NCI-H446 treated with DMSO at 0.1 percent for 48 hours (cell line): ENCODE data around the gene PUM1.

ENCODE experiments used
- DNase-seq: peaks from one replicate; lab custom pipeline; 2025; lab: John Stamatoyannopoulos, UW

PUM1 gene

DNA sequence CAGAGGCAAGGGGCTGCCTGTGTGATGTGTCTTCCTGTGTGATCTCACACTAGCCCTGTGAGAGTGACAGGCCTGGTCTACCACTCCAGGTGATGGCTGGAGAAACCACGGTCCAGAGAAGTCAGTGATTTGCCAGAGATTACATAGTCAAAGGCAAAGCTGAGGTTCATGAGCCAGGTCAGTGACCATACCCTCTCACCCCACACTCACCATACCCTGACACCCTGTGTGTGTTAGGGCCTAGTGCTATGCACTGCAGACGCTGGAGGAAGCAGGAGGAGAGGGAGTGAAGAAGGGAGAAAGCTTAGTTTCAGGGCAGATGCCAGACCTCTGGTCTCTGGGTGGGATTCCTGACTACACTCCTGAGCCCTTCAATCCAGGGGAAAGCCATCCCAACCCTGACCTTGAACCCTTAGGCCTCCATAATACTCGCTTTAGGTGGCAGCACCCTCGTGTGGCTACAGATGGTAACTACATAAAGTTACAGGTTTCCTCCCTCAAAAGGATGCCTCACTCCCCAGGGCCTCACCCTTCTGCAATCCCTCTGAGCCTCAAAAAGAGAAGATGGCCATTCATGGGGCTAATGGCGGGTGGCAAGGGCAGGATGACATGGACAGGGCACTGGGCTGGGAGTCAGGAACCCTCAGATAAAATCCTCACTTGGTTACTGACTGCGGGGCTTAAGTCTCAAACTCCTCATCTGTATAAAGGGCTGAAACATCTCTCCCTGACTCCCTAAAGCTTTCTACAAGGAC, 136.2 kb downstream of the PUM1 start:
- DNase-seq = no peak

GRCh38 chr1:30928789-30929134, 136.8 kb downstream of the PUM1 start:
- no peak for DNase-seq

GRCh38 chr1:30928171-30928570, 137.3 kb downstream of the PUM1 start:
- DNase-seq = no peak

DNA sequence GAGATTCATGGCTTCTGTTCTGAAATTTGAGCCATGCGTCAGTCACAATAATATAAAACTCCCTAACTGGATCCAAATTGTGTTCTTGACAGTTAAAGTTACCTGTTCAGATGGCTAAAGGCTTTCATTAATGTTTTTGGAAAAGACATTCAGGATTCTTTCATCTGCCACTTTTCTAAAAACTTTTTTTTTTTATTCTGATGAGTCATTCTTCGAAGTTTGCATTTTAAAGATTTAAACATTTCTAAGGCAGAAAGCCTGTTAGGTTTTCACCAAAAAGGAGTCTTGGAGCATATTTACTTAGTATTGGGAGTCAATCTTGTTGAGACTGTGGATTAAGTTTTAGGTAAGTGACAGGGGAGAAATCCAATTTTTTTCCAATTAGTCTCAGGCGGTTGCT, 138.1 kb downstream of the PUM1 start:
- no peak for DNase-seq

GRCh38 chr1:30923597-30923996, 141.9 kb downstream of the PUM1 start:
- DNase-seq = no peak

DNA sequence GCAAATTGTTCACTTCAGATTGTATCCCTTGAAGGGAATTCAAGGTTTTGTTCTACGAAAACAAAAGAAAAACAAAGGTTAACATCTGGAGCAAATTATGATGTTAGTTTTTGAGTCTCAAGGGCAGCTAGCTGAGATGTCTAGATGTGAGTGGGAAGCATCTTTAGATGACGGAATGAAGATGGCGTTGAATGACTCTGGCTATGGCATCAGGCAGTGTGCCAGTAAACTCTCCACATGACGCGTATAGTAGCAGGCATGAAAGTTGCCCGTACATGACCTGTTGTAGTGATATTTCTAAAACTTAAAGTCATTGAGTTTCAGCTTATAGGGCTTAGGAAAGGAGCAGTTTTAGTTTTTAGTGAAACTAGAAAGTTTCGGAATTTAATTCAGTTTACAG, 144.7 kb downstream of the PUM1 start:
- no peak for DNase-seq

DNA sequence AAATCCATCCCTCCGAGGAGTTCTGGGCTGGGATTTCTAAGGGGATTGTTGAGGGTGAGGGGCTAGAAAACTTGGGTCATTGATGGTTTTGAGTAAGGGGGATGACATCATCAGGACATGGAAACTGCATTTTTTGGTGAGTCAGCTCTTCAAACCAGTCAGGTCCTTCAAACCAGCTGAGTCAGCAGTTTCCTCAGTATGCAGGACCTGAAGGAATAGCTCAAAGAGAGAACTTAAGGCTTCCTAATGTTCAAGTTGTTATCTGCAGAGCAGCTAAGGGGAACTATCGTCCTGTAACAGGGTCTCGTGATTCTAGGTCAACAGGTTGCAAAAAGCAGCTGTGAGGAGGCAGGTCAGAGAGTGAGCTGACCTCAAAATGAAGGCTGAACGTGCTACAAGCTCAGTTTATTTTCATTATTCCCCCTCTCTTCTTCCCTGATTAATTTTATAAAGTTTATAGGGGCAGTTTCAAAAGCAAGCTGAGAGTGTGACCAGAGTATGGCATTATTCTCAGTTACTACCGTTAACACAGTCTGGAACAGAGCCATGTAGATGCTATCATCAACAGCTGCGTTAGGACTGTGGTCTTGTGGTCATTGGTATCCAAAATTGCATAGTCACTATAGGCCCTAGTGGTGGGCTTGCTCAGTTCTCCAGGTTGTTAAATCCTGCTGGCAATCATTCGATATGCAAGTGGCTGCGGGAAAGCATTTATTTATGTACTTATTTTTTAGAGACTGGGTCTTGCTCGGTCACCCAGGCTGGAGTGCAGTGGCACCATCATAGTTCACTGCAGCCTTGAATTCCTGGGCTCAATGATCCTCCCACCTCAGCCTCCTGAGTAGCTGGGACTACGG, 146.3 kb downstream of the PUM1 start:
- DNase-seq = no peak

- DNase-seq = no peak
Measured at GRCh38 chr1:30916296-30916695, 149.2 kb downstream of the PUM1 start.

DNA sequence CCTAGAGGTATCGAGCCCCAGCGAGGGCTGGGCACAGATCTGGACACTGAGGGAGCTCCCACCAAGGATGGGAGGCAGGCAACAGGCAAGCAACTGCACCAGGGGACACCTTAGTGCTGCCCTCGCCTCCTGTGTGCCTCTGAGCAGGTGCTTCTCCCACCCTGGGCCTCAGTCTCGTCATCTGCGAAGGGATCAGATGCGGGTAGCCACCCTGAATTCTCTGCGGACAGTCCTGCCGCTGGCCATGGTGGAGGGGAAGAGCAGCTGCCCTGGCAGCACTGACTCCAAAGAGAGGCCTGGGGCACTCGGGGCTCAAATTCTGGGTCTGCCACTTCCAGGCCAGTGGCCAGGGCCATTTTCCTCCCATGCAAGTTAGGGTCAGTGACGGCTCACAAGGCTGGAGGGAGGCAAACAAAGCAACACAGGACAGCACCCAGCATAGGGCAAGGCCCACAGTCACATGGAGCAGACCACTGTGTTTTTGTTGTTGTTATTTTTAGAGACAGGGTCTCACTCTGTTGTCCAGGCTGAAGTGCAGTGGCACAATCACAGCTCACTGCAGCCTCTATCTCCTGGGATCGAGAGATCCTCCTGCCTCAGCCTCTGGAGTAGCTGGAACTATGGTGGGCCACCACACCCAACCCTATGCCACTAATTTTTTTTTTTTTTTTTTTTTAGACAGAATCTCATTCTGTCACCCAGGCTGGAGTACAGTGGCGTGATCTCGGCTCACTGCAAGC, 149.9 kb downstream of the PUM1 start:
- no peak for DNase-seq

DNA sequence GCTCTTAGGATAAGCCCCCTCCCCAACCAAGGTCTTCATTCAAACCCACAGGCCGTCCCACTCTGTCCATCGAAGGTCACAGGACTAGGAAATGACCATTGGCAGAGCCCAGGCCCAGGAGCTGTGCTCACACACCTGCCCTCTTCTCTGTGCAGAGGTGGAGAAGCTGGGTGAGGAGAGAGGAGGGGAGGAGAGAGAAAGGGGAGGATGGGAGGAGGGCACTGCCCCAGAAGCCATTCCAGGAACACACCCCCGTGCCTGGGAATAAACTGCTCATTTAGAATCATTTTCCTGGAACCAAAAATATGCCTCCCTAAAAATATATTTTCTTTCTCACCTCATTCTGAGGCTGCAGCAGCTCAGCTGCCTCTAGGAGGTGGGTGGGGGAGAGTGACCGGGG, 150.6 kb downstream of the PUM1 start:
- no peak for DNase-seq

DNA sequence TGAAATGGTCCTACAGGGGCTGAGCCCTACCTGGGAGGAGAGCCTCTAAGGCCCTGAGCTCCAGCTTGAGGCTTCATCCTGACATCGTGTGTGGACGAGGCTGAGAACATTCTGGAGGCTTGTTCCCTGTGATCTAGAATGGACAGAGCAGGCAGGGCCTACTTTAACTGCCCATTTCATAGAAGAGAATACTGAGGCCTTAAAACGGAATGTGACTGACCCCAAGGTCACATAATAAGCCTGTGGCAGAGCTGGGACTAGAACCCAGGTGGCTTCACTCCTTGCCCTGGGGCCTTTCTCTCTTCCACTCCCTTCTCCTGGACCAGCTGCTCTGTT, 151.0 kb downstream of the PUM1 start:
- DNase-seq = no peak

DNA sequence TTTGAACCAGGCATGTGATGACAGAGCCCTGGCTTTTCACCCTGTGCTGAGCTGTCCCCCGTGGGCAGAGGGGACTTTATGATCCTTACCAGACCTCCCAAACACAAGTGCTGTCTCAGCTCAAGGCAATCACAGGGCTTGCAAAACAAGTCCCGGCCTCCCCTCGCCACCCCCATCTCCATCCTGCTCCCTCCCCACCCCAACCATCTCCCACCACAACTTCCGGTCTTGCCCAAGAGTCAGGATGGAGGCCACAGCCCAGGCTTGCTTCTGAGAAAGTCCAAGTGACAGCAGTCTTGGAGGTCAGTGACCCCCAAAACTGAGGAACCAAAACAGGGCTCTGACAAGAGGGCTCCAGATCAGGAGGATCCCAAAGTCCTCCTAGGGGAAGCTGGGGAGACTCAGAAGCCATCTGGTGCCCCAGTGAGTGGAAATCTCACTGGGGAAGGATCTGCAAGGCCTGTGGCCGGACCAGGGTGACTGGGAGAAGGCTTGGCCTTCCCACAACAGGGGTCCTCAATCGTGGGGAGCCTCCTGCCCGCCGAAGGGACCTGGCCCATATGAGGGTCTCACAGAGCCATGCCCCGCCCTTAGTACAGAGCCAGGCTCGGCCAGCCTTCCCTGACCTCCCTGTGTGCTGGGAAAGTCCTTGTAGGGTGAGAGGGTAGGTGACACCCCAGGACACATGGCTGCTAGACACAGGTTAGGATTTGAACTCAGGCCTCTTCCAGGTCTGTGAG, 152.4 kb downstream of the PUM1 start:
- no peak for DNase-seq

DNA sequence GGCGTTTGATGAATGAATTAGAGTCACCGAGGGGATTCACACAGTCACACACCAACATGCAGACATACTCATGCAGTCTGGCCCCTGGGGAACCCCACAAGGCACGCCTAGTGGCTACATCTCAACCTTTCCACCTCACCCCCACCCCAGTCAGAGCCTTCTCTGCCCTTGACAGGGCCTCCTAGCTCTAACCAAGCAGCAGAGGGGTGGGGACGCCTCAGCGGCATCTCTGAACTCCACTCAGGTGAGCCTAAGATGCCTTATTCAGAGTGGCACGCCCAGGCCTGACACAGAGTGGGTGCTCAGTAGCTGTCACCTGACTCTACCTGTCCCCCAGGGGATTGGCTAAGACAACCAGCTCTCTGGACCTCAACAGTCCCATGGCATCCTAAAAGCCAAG, 153.3 kb downstream of the PUM1 start:
- DNase-seq = no peak

DNA sequence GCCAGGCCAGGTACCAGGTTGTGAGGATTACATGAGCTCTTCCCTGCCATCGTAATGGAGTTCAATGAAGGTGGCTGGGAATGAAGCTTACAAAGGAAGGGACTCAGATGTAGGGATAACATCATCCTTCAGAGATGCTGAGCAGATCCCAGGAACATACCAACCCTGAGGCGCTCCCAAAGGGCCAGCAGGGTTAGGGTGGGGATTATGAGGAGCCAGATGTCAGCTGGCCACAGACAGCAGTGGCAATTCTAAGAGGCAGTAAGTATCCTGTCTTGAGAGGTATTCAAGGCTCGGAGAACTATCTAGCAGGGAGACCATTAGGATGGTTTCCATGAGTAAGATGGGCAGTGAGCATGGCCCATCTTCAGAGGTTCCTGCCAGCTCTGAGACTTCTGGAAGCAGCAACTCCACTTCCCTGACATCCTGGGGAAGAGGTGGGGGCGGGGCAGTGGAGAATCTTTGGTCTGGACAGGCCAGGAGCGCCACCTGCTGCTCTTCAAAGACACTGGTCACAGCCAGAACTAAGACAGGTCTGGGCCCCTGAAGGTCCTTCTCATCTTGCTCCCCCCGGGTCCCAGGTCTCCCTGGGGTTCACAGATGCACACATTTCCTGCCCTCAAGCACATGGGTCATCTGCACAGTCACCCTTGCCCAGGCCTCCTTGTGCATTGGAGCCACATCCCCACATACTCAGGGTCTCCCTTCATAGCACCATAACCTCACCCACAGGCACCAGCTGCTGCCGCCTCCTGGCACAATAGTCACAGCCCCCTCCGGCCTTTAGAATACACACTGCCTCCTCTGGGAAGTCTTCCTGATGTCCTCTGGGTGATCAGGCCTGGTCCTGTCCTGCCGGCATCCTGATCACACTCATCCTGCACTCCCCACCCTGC, 154.2 kb downstream of the PUM1 start:
- peak; percentile 71 for DNase-seq

DNA sequence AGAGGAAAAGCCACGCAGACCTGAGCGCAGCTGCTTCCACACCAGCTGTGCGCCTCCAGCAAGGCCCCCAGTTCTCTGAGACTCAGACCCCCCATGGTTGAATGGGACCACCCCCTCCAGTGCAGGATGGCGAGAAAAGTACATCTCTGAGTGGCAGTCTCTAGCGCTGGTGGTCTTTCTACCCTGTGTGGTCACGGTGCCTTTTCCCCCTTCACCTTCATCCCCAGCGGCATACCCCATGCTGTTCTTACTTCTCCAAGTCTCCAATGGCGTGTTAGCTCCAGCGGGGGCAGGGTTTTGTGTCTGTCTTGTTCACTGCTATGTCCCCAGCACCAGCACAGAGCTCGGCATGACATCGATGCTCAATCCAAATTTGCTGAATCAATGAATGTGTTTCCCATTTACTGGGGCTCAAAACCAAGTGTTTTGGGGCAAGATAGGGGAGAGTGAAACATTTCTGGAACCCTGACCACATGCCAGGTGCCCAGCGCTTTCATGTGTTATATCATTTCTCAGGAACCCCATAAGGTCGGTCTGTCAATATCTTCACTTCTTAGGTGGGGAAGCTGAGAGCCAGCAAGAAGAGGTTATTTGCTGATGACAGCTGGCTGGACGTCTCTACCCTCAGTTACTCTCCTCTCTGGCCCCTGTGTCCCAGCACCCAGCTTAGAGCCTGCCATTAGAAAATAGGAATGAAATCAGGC, 156.0 kb downstream of the PUM1 start:
- no peak for DNase-seq

GRCh38 chr1:30908696-30909364, 156.7 kb downstream of the PUM1 start, which contains the start of gene SDC3:
Gene SDC3 (minus strand): TSS chr1:30908758. CDS start chr1:30908586, 172 bp downstream.
- no peak for DNase-seq

DNA sequence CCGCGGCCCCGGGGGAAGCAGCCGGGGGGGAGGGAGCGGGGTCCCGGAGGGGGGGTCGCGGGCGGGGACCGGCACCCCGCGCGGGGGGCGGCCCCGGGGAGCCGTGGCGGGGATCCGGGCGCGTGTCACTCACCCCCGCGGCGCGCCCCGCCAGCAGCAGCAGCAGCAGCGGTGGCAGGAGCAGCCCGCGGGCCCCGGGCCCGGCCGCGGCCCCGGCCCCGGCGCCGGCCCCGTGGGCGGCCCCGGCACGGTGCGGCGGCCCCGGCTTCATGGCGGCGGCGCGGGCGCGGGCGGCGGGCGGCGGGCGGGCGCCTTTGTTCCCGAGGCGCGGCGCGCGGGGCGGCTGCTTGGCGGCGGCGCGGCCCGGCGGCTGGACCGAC, 157.2 kb downstream of the PUM1 start:
- no peak for DNase-seq

- DNase-seq = no peak
Measured at GRCh38 chr1:30907481-30908315, 157.8 kb downstream of the PUM1 start.
